Panc1 (cell line): ENCODE results near the gene UROD.

ENCODE experiments used
- CTCF ChIP-seq: fragments of 450-650 bp; IDR thresholded peaks from 2 replicates; pipeline ENCODE4 v1.5.1; 2017; ENCODE audit warnings: mild to moderate bottlenecking
- POLR2AphosphoS5 ChIP-seq: IDR thresholded peaks from 2 replicates; pipeline ENCODE4 v1.6.1; 2012; ENCODE audit warnings: mild to moderate bottlenecking, low read depth, low read length, moderate library complexity
- REST ChIP-seq, 2 experiments: IDR thresholded peaks; 2 replicates each; pipeline ENCODE4 v1.6.1; 2011 to 2012; ENCODE audit warnings: low read depth in 2 of 2, control low read depth in 1 of 2, low read length in 1 of 2, mild to moderate bottlenecking in 1 of 2, moderate library complexity in 1 of 2; ENCODE audit not compliant: insufficient read depth in 1 of 2
- TCF7L2 ChIP-seq: IDR thresholded peaks from 2 replicates; pipeline ENCODE4 v1.6.1; 2011; ENCODE audit warnings: mild to moderate bottlenecking, low read depth, low read length, inconsistent platforms

DNA sequence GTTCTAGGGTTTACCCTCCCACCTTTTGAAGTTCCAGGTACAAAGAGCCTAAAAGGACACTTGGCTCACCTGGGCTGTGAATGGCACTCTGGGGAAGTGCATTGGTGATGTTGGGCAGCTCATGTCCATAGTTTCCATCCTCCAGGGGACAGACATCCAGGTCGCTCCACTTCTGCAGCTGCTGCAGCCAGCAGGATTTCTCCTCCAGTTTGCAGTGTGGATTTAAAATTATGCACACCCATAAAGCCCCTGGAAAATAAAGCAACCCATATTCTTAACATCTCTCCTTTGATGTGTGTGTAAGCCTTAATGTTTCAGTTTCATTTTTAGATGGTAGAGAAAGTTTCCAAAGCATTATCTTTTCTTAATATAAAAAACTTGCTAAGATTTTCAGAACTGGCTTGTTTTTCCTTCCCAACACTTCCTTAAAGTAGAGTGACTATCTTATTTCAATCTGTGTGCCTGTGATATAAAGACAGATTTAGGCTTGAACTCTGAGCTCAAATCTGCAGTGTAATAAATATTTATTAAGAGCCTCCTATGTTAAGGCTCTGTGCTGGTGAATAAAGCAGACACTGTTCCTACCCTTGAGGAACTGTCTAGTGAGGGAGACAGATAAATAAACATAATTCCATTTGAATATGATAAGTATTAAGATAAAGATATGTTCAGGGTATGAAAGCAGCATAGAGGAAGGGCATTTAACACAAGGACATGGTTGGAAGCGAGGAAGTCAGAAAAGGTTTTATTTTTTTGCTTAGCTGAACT, 39.1 kb downstream of the UROD start:
- TF ChIP-seq CTCF = no peak
- no peak for TF ChIP-seq POLR2AphosphoS5
- no peak for TF ChIP-seq REST (IDR thresholded peaks at IDR 0.05; ENCODE audit: insufficient read depth in 1 of 2, low read depth in 2 of 2, low read length in 1 of 2)
- no peak for TF ChIP-seq TCF7L2
